Sciatic nerve (tissue), 1 donor: ENCODE results near the gene ZNF600. TPM values are rescaled to one million over a fixed set of nuclear protein-coding genes. Genes with fewer than 3 reads are reported as not detected.

Experiments used
- total RNA-seq: library from RNA; stranded (reverse); fragmentation: NEBNext Ultra II Directional; extraction: Animal tissue kit (Norgen Biotek cat#: 25700); gene quantifications from one replicate; pipeline ENCODE4 v1.2.1, GENCODE V29; 2021
- donor health status: DM: no; HTN: no; CAD: no.

The ZNF600 gene
- total RNA-seq, 1 donor from 2014 or later: 12.3 TPM

Other genes with a start within 250 kb of the ZNF600 start
- gene ZNF701, start 216.5 kb downstream of the ZNF600 start, total RNA-seq: 22.4 TPM
- gene ZNF83, start 148.4 kb downstream of the ZNF600 start, total RNA-seq: 68.6 TPM
- gene ZNF611, start 51.7 kb downstream of the ZNF600 start, total RNA-seq: 26.6 TPM
- 18.1 TPM for gene ZNF28, start 34.8 kb upstream of the ZNF600 start, total RNA-seq
- 12.8 TPM for gene ZNF468, start 70.8 kb upstream of the ZNF600 start, total RNA-seq
- 12.1 TPM for gene ZNF320, start 110.8 kb upstream of the ZNF600 start, total RNA-seq
- 4.8 TPM for gene ZNF888, start 136.6 kb upstream of the ZNF600 start, total RNA-seq
- gene ZNF816, start 176.1 kb upstream of the ZNF600 start, total RNA-seq: 10.7 TPM
- not detected for gene ERVV-1, start 227.1 kb upstream of the ZNF600 start, total RNA-seq